Measurements from ENCODE around the gene PPIB. TPM values are rescaled to one million over a fixed set of nuclear protein-coding genes. Genes with fewer than 3 reads are reported as not detected.

PPIB gene
- polyA plus RNA-seq, 6 donors from 2014 or later = 419 to 599 (median 451) TPM

DNA sequence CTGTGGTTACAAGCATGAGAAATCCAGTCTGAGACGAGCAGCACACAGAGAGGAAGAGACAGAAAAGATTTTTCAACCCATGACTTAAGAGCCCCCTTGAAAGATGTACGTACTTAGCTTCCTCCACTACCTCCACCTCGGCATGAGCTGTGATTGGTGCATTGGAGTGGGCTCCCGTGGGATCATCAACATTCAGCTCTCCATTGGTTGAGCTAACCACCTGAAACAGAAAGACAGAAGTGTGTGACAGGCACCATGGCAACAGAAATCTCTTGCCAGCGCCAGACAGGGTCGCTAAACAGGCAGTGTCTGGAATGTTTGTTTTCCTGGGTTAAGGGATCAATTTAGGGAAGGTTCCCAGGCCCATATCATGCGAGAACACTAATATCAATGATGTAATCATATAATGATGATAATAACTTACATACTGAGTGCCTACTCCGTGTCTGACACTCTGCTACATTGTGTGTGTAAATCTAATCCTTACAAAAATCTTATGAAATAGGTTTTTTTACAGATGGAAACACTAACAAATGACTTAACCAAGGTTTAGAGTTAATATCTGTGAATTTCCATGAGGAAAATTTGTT lies 17.5 kb upstream of the PPIB start:
- Mint-ChIP-seq H3K4me1 (peaks cover 17 to 22% (median 22%) of the 10 kb centered on the region in 3 donors), H3K9me3 (no peaks in the 10 kb centered on the region), H3K4me3 (peak overlapping the region; percentile 3 to 77 (median 56)), H3K27me3 (no peaks in the 10 kb centered on the region), H3K27ac (peak overlapping the region; percentile 88 to 98 (median 97)), H3K36me3 (peaks cover 7% of the 10 kb centered on the region in 2 donors)
- DNase-seq (peak; percentile 82), ATAC-seq (ENCODE audit: low read depth in 2 of 2) (peak; percentile 96)

DNA sequence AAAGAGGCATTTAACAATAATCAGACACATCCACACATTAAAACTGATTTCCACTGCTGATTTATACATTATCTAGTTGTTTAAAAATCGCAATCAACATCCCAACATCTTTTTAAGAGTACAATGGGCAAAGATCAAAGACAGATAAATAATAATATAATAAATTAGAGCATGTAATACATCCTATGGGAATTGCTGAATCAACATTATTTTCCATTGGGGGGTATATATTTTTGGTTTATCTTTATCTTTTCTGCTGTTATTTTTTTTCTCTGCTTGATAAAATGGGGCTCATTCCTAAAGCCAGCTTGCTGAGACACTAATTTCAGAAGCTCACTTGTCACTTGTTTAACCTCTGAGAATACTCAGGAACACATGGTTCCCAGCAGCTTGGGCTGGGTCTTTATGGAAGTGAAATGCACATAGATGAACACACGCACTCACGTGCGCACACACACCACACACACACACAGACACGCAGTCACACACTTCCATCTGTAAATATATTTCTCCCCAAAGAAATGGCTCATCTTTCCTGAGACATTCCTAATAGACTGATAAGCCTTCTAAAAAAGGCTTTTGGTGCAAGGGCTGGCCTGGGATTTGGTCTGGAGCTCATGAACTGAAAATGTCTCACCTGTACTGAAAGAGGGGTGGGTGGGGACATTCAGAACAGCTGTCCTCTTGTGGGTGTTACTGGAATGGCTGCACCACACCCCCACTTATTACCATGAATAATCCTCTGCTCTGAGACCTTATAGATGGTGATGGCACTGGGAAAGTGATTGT lies 3.5 kb upstream of the PPIB start:
- Mint-ChIP-seq H3K4me3 (peak overlapping the region in 3 of 8 donors; percentile 21 to 71 (median 67)), H3K27me3 (no peaks in the 10 kb centered on the region), H3K4me1 (peaks cover 19 to 33% (median 24%) of the 10 kb centered on the region in 3 donors), H3K36me3 (peaks cover 6% of the 10 kb centered on the region in 2 donors), H3K9me3 (no peaks in the 10 kb centered on the region), H3K27ac (peak overlapping the region in 1 of 6 donors; percentile 22)
- DNase-seq (no peak), ATAC-seq (ENCODE audit: low read depth in 2 of 2) (no peak)

DNA sequence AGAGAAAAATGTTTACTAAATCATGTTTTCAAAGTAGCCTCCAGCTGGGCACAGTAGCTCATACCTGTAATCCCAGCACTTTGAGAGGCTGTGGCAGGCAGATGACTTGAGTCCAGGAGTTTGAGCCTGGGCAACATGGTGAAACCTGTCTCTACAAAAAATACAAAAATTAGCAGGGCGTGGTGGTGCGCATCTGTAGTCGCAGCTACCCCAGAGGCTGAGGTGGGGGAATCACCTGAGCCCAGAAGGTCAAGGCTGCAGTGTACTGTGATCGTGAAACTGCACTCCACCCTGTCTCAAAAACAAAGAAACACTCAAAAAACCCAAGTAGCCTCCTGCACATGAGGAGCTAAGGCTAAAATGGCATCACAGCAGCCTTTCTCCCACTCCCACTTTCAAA lies 1.6 kb upstream of the PPIB start:
- peak overlapping the region; percentile 79 to 97 (median 95) for H3K27ac Mint-ChIP-seq
- no peaks in the 10 kb centered on the region for H3K27me3 Mint-ChIP-seq
- DNase-seq (no peak), ATAC-seq (ENCODE audit: low read depth in 2 of 2) (no peak)
- peak overlapping the region; percentile 64 to 96 (median 86) for H3K4me3 Mint-ChIP-seq
- H3K4me1 Mint-ChIP-seq = peaks cover 27 to 43% (median 34%) of the 10 kb centered on the region in 3 donors
- H3K36me3 Mint-ChIP-seq = no peaks in the 10 kb centered on the region
- H3K9me3 Mint-ChIP-seq = no peaks in the 10 kb centered on the region

DNA sequence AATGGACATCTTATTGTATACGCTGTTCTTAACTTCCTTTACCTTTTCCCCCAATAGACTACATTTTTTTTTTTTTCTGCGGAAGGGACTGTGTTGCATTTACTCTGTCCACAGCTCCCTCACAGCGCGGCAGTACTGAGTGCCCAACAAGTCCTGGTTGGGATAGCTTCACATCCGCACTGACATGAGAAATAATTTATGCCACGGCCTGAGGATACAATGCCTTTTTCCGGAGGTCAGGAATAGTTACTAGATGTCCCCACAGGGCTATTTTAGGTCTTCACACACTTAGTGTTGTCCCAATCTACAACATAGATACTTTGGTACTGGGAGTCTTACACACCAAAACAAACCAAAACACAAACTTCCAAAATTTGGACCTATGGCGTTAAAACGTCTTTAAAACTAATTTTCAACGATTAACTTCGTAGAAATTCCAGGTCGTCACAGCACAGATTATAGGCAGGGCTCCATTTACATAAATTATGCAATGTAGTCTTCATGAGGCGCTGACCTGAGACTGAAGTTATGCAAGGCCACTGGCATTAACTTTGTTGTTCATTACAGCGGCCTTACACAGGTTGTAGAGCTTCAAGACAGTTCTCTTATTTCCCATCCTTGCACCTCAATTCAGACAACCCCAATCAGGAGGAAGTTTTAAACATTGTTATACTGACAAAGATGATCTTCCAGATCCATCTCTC lies 989 bp upstream of the PPIB start:
- no peak for DNase-seq
- H3K4me1 Mint-ChIP-seq = peaks cover 29 to 48% (median 37%) of the 10 kb centered on the region in 3 donors
- no peaks in the 10 kb centered on the region for H3K27me3 Mint-ChIP-seq
- H3K36me3 Mint-ChIP-seq = peaks cover 0 to 2% of the 10 kb centered on the region in 2 donors
- peak overlapping the region; percentile 79 to 97 (median 95) for H3K27ac Mint-ChIP-seq
- no peak for ATAC-seq (ENCODE audit: low read depth in 2 of 2)
- H3K9me3 Mint-ChIP-seq = no peaks in the 10 kb centered on the region
- H3K4me3 Mint-ChIP-seq = peak overlapping the region; percentile 70 to 96 (median 90)

DNA sequence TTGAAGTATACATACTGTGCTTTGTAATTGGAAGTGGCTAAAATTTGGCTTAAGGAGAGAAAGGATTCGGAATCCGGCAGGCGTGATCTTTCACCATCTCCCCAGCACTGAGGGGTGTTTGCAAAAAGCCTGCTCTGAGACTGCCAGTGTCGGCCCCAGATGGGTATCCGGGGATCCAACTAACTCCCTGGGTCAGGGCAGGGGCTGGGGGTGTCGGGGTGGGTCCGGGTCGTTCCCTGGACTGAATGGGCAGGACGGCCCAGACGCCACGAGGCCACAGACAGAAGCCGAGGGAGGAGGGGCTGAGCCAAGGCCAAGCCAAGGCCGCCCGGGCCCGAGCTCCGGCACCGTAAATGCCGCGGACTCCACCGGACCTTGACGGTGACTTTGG lies 349 bp downstream of the PPIB start:
- H3K27me3 Mint-ChIP-seq = no peaks in the 10 kb centered on the region
- H3K4me1 Mint-ChIP-seq = peaks cover 40 to 61% (median 50%) of the 10 kb centered on the region in 3 donors
- H3K9me3 Mint-ChIP-seq = no peaks in the 10 kb centered on the region
- H3K27ac Mint-ChIP-seq = peak overlapping the region; percentile 56 to 95 (median 84)
- peak; percentile 2 to 4 for ATAC-seq (ENCODE audit: low read depth in 2 of 2)
- no peak for DNase-seq
- H3K36me3 Mint-ChIP-seq = peaks cover 0 to 14% of the 10 kb centered on the region in 2 donors
- peak overlapping the region; percentile 70 to 96 (median 90) for H3K4me3 Mint-ChIP-seq

DNA sequence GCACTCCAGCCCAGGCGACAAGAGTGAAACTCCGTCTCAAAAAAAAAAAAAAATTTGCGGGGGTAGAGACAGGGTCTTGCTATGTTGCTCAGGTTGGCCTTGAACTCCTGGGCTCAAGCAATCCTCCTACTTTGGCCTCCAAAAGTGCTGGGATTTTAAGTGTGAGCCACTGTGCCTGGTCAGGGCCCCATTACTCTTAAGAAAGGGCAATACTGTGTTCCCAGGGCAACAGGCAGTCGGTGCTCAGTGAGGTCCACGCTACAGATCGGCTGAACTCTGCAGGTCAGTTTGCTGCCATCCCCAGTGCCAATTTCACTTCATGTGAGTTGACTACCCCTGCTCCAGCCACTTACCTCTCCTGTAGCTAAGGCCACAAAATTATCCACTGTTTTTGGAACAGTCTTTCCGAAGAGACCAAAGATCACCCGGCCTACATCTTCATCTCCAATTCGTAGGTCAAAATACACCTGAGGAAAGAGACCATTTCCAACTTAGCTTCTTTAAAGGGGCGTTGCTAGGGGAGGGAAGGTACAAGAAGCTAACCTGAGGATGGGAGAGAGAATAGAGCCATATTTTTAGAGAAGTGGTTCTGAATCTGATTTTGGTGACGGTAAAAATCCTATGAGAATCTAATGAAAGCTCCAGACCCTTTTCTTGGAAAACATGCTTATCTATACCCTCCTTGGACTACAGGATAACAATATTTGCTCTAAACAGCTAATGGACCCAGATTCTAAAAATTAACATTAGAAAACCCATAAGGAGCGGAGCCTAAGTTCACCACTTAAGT lies 939 bp downstream of the PPIB start:
- peaks cover 44 to 67% (median 56%) of the 10 kb centered on the region in 3 donors for H3K4me1 Mint-ChIP-seq
- peak overlapping the region; percentile 70 to 96 (median 90) for H3K4me3 Mint-ChIP-seq
- peak overlapping the region; percentile 56 to 95 (median 80) for H3K27ac Mint-ChIP-seq
- H3K36me3 Mint-ChIP-seq = peaks cover 0 to 14% of the 10 kb centered on the region in 2 donors
- ATAC-seq (ENCODE audit: low read depth in 2 of 2) (no peak), DNase-seq (no peak)
- H3K9me3 Mint-ChIP-seq = no peaks in the 10 kb centered on the region
- H3K27me3 Mint-ChIP-seq = no peaks in the 10 kb centered on the region

DNA sequence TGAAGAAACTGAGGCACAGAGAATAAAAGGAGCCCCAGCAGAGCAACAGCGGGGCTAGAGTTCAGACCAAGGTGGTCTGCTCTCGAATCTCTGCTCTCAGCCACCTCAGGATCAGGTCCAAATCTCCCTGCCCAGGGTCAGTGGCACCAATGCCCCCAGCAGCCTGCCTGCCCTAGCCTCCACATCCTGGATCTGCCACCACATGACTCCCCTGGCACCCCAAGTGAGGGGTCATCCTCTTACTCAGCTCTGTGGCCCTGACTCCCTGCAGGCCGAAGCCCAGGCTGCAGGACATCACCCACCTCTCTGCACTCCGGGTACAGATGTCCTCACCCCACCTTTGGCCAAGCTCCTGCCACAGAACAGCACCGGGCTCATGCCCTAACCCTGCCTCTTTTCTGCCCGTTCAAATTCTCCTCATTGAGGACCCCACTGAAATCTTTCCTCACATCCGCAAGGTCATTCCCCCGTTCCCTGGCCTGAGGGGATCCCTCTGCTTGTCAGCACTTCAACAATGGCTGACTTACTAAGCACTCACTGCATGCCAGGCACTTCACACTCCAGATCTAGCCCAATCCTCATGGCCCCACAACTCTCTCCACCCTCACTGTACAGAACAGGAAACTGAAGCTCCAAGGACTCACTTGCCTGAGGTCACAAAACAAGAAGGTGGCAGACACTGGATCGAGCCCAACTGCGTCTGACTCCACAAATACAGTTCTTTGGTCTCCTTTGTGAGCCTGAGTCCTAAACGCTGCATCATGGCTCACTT lies 4.3 kb downstream of the PPIB start:
- H3K9me3 Mint-ChIP-seq = no peaks in the 10 kb centered on the region
- peak overlapping the region in 5 of 8 donors; percentile 6 to 75 (median 52) for H3K4me3 Mint-ChIP-seq
- no peaks in the 10 kb centered on the region for H3K27me3 Mint-ChIP-seq
- H3K4me1 Mint-ChIP-seq = peaks cover 45 to 71% (median 69%) of the 10 kb centered on the region in 3 donors
- H3K36me3 Mint-ChIP-seq = peaks cover 0 to 14% of the 10 kb centered on the region in 2 donors
- ATAC-seq (ENCODE audit: low read depth in 2 of 2) (no peak), DNase-seq (no peak)
- peak overlapping the region in 5 of 6 donors; percentile 67 to 96 (median 87) for H3K27ac Mint-ChIP-seq

DNA sequence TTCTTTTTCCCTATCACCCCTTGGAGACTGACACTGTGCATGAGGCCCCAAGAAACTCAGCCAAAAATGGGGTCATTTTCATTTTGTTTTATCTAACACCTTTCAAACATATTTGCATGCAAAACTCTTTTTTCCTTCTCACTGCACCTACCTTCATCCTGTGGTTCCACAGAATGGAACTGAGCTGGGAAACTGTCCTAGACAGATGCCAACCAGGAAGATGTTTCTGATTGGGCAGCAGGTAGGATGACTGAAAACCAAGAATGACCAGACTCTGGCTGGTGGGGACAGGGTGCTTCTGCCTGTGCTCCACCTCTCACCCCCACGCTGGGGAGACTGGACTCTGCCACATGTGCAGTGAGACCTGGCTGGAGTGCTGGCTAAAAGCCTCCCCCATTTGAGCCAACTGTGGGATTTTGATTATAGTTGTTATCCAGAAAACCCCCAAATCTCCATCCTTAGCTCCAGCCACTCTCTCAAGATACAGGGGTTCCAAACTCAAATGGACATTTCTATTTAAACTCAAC lies 5.2 kb downstream of the PPIB start:
- ATAC-seq (ENCODE audit: low read depth in 2 of 2) (no peak), DNase-seq (no peak)
- H3K36me3 Mint-ChIP-seq = peaks cover 0 to 14% of the 10 kb centered on the region in 2 donors
- peaks cover 0 to 3% (median 0%) of the 10 kb centered on the region in 7 donors for H3K9me3 Mint-ChIP-seq
- H3K4me1 Mint-ChIP-seq = peaks cover 47 to 75% (median 74%) of the 10 kb centered on the region in 3 donors
- H3K27ac Mint-ChIP-seq = peak overlapping the region in 5 of 6 donors; percentile 9 to 96 (median 62)
- H3K27me3 Mint-ChIP-seq = no peaks in the 10 kb centered on the region
- H3K4me3 Mint-ChIP-seq = peak overlapping the region in 2 of 8 donors; percentile 13 to 73

DNA sequence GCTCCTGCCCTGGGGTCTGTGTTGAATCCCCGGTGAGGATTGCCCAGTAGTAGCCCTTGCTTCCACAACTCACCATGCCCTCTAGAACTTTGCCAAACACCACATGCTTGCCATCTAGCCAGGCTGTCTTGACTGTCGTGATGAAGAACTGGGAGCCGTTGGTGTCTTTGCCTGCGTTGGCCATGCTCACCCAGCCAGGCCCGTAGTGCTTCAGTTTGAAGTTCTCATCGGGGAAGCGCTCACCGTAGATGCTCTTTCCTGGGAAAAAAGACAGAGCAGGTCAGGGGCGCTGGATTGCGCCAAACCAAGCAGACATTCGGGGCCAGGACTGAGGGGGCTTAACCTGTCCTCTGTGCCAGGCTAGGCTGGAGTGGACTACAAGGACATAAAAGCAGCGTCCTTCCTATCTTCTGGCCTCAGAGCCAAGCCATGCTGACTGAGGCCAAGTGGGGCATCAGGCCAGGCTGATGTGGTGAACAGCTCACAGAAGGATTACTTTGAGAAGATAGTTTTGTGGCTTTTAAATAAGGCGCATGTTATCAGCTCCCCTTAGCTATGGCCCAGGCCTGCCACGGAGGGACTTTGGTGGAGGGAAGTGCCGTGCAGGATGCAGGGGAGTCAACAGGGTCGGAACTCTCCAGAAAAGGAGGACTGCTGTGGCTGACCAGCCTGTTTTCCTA lies 6.0 kb downstream of the PPIB start:
- Mint-ChIP-seq H3K4me3 (peak overlapping the region in 4 of 8 donors; percentile 12 to 73 (median 51)), H3K27me3 (no peaks in the 10 kb centered on the region), H3K36me3 (peaks cover 0 to 14% of the 10 kb centered on the region in 2 donors), H3K9me3 (peaks cover 0 to 3% (median 0%) of the 10 kb centered on the region in 7 donors), H3K4me1 (peaks cover 42 to 70% (median 69%) of the 10 kb centered on the region in 3 donors), H3K27ac (peak overlapping the region in 3 of 6 donors; percentile 62 to 78 (median 72))
- DNase-seq (no peak), ATAC-seq (ENCODE audit: low read depth in 2 of 2) (no peak)

DNA sequence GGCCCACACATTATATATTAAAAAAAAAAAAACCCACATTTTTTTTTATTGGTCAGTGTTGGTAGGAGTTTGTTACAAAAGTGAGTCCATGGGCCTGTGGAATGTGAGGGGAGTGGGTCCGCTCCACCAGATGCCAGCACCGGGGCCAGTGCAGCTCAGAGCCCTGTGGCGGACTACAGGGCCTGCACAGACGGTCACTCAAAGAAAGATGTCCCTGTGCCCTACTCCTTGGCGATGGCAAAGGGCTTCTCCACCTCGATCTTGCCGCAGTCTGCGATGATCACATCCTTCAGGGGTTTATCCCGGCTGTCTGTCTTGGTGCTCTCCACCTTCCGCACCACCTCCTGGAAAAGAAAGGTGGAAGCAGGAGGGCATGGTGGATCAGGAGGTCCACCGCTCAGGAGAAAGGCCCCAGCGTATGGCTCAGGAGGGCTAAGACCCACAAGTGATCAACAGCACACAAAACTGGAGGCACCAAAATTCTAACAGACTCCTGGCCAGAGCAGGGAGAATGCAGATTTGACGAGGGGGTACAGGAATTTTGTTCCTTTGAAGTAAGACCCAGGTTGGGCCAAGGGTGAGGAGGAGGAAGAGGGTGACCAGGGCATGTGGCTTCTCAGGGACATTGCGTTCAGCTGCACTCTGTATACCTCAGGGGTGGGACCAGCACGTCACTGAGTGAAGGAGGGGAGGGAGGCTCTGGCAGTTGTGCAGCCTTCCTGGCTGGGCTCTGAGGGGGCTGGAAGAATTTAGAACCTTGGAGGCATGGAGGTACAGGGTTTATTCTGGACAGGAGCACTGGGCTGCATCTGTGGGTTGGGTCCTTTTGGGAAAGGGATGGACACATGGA lies 6.8 kb downstream of the PPIB start:
- peaks cover 42 to 70% (median 66%) of the 10 kb centered on the region in 3 donors for H3K4me1 Mint-ChIP-seq
- DNase-seq = no peak
- H3K4me3 Mint-ChIP-seq = peak overlapping the region in 4 of 8 donors; percentile 36 to 81 (median 60)
- peaks cover 0 to 3% (median 0%) of the 10 kb centered on the region in 7 donors for H3K9me3 Mint-ChIP-seq
- H3K36me3 Mint-ChIP-seq = peaks cover 0 to 14% of the 10 kb centered on the region in 2 donors
- no peaks in the 10 kb centered on the region for H3K27me3 Mint-ChIP-seq
- peak overlapping the region in 4 of 6 donors; percentile 36 to 77 (median 64) for H3K27ac Mint-ChIP-seq
- ATAC-seq (ENCODE audit: low read depth in 2 of 2) = no peak
